GM21825 (cell line): ENCODE results near the gene MEIOSIN.
"Not testable (repeated sequence)": the region's sequence is repeated elsewhere in the genome, so short reads cannot be mapped to it uniquely, and the experiment has no call there.

Experiments
- ATAC-seq: cut with Tn5 transposase; IDR thresholded peaks from one replicate; pipeline ENCODE4 v1.9.1; 2021; ENCODE audit warnings: mild to moderate bottlenecking, moderate library complexity; ENCODE audit not compliant: unreplicated experiment

MEIOSIN gene

DNA sequence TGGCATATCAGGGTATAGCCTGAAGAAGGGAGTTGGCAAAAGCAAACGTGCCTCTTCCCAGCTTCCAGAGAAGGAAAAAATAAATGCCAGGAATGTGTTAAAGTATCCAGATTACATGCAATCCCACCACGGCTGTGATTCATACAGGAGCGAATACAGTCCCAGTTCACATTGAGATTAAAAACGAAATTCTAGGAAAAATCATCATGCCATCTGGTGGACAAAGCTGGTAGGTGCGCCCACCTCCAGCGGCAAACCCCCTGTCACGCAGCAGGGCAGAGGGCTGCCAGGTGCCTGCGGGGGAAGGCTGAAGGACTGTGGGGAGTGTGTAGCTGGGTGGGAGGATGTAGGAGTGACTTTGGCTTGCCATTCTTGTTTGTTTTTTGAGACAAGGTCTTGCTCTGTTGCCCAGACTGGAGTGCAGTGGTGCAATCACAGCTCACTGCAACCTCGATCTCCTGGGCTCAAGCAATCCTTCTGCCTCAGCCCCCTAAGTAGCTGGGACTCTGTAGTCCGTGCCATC is 65.8 kb downstream of the MEIOSIN start:
- no peak for ATAC-seq

DNA sequence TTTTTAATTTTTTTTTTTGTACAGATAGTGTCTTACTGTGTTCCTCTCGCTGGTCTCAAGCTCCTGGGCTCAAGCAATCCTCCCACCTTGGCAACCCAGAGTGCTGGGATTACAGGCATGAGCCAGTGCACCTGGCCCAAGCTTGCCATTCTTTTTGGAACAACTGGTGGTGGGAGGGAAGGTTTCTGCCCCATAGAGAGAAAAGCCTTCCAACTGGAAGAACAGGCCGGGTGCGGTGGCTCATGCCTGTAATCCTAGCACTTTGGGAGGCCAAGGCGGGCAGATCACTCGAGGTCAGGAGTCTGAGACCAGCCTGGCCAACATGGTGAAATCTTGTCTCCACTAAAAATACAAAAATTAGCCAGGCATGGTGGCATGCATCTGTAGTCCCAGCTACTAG is 66.3 kb downstream of the MEIOSIN start:
- ATAC-seq, result not testable (repeated sequence)

DNA sequence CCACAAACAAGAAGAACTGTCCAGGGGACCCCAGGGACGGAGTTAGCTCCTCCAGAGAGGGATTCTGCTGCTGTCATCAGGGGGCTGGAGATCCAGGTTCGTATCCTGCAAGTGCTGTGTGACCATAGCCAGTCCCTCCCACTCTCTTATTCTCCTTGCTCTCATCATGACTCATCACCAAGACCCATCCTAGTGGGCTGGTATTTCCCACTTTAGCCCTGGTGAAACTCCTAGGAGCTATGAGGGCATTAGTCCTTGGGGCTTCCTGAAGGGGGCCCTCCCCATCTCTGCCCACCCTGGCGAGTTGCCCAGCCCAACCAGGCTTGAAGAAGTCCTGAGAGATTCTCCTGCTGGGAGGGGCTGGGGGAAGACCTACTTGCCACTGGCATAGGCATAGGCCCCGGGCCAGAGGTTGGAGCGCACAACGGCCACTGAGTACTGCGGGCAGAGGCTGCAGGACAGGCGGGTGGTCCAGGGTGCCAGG is 66.9 kb downstream of the MEIOSIN start:
- ATAC-seq, result no peak

DNA sequence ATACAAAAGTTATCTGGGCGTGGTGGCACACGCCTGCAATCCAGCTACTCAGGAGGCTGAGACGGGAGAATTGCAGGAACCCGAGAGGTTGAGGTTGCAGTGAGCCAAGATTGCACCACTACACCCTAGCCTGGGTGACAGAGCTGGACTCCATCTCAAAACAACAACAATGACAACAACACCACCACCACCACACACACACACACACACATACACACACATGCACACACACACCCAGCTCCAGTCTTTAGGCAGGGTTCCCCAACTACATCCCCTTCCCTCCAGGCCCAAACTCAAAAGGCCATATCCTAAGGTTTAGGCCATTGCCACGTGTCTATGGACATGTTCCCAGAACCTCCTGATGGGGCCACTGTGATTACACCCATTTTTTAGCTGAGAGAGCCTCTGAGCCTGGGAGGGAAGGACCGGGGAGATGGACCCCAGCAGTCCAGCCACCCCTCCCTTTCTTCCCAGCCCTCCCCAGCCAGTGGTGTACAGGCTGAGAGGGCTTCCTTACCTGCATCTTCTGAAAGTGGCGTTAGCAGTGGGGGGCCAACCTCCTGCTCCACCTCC is 68.5 kb downstream of the MEIOSIN start:
- ATAC-seq, result no peak

DNA sequence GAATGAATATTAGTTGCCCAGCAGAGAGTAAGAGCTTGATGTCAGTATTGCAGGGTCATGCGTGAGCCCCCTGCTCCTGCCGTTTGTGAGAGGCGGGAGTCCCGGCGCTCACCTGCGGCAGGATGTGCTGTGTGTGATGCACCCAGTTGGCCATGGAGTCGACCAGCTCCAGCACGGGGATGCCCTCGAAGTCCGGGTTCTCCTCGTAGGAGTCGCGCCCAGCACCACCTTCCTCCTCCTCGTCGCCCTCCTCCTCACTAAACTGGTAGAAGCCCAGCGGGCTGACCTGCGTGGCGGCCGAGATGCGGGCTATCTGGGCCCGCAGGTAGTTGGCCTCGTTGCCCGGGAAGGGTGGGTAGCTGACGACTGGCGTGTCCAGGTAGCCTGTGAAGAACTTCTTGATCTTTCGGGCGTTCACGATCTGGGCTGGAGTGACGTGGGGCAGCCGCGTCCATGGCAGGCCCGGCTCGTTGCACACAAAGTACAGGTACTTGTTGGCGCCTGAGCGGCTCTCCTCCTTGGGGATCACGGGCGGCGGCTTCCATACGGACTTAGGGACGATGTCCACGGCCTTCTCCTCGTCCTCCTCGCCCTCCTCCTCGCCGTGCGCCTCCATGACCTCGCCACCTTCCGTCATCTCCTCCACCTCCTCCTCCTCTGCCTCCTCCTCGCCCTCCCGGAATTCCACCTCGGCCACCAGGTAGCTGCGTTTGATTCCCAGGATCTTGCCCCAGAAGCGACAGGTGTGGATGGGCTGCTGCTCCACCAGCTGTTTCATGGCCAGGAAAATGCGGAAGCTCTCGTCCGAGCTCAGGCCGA is 71.1 kb downstream of the MEIOSIN start:
- ATAC-seq, result no peak

DNA sequence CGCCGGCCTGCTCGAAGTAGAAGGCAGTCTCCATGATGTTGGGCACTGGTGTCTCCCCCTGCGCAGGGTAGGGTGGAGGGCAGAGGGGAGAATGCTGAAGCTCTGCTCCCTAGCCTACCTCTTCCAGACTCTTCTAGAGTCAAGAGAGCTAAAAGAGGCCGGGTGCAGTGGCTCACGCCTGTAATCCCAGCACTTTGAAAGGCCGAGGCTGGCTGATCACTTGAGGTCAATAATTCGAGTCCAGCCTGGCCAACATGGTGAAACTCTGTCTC is 71.7 kb downstream of the MEIOSIN start:
- no peak for ATAC-seq

DNA sequence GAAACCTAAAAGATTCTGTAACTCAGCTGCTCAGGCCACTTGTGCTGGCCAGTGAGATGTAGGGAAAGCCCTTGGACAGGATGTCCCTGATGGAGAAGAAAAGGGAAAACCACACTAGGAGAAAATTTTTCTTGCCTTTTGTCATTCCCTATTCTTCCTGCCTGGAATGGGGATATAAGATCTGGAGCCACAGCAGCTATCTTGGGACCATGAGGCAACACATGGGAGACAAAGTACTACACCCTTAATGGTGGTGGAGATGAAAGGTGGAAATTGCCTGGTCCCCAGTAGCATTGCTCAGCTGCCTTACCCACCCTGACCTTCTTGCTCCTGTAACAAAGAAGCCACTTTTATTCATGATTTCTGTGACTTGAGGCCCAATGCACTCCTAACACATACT is 72.5 kb downstream of the MEIOSIN start:
- no peak for ATAC-seq

DNA sequence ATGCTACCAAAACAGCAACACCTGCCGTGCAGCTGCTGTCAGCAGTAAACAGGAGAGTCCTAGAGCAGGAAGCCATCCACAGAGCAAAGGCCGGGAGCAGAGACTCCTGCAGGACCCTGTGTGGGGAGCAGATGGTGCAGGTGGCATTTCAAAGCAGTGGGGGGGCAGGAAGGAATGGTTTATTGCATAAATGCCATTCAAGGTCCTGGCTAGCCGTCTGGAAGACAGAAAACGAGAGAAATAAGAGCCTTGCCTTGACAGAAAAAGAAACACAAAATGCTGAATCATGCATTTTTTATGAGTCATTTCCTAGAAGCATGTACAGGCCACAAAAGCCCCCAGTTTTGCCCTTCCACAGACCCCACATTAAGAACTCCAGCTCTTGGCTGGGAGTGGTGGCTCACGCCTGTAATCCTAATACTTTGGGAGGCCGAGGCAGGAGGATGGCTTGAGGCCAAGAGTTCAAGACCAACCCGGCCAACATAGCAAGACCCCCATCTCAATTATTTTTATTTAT is 76.5 kb downstream of the MEIOSIN start:
- ATAC-seq, result no peak

DNA sequence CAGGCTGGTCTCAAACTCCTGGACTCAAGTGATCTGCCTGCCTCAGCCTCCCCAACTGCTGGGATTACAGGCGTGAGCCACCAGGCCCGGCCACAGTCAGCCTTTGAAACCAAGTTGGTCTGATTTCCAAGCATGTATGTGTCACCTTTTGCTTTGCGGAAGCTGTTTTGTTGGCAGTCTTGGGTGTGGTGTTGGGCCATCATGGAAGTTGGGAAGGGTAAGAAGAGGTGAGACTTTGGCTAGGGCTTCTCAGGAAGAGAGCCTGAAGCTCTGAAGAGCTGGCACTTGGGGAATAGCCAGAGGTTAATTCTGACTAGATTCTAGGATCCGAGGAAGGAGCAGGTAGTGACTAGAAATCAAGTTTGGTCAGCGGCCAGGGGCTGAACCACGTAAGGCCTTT is 79.1 kb downstream of the MEIOSIN start:
- ATAC-seq, result no peak
